ENCODE results near the gene IFT81.
"Not testable (repeated sequence)": the region's sequence is repeated elsewhere in the genome, so short reads cannot be mapped to it uniquely, and the experiment has no call there.

The IFT81 gene

GRCh38 chr12:110116623-110117022 lies 7.5 kb upstream of the IFT81 start:
- Histone ChIP-seq H3K36me3 (ENCODE audit: control insufficient read depth in 2 of 2, insufficient read depth in 1 of 2, low read length in 2 of 2) (no peaks in the 10 kb centered on the region), H3K9me3 (ENCODE audit: control insufficient read depth, insufficient read depth, low read depth, low read length) (no peaks in the 10 kb centered on the region), H3K4me3 (ENCODE audit: low read depth, low read length) (no peak overlapping the region), H3K27ac (ENCODE audit: extremely low read depth, low read depth, low read length) (no peak overlapping the region), H3K4me1 (ENCODE audit: control insufficient read depth, insufficient read depth, low read length) (no peaks in the 10 kb centered on the region)
- TF ChIP-seq ZNF324 (tag by site-specific recombination; IDR thresholded peaks at IDR 0.05) (no peak), ZNF121 (tag by site-specific recombination; IDR thresholded peaks at IDR 0.05) (peak; percentile 90)
- CTCF ChIA-PET = interaction anchor here (0.7 to 0.8 kb wide), 2 partner anchors 204 to 315 kb away, joined by 3 read pairs; no protein-coding TSS in a partner anchor
- POLR2A ChIA-PET = no interaction called here

- H3K9me3 ChIP-seq (ENCODE audit: control insufficient read depth, insufficient read depth, low read depth, low read length); H3K4me1 ChIP-seq (ENCODE audit: control insufficient read depth, insufficient read depth, low read length); H3K27ac ChIP-seq (ENCODE audit: extremely low read depth, low read depth, low read length); POLR2A ChIA-PET; H3K4me3 ChIP-seq (ENCODE audit: low read depth, low read length); H3K36me3 ChIP-seq (ENCODE audit: control insufficient read depth in 2 of 2, insufficient read depth in 1 of 2, low read length in 2 of 2): not testable (repeated sequence)
- CTCF ChIA-PET = interaction anchor here (0.7 to 0.8 kb wide), 2 partner anchors 203 to 314 kb away, joined by 3 read pairs; no protein-coding TSS in a partner anchor
- peak; percentile 84 for TF ChIP-seq ZNF362 (tag by site-specific recombination; IDR thresholded peaks at IDR 0.05)
Measured at GRCh38 chr12:110117210-110117609, 6.9 kb upstream of the IFT81 start.

DNA sequence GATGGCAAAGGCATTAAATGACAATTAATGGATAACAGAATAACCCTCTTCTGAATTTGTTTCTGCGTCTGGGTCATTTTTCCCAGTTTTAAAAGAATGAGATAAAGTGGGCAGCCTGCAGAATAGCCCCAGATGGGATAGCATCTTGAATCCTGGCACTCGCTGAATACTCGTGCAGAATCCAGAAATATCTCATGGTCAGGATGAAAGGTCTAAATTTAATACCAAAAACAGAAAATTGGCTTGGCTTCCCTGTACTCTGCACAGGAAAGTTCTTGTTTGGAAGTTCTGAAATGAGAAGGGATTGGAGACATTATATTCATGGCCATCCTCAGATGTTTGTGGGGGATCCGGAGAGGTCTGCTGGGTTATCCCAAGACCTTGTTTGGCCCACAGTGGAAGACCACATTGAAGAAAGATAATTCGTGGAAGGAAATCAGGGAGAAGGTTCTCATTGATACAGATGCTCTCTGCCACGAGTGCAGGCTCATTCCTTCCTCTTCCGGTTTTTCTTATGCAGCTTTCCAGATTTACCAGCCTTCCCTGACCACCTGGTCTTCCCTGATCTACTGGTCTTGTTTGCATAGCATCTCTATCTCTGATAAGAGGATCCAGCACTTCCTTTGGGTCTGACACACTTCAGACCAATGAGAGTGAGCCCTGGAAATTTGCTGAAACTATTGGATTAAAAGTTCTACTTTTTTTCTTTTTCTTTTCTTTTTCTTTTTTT lies 6.0 kb upstream of the IFT81 start:
- no peak overlapping the region for H3K27ac ChIP-seq (ENCODE audit: extremely low read depth, low read depth, low read length)
- H3K4me1 ChIP-seq (ENCODE audit: control insufficient read depth, insufficient read depth, low read length) = no peaks in the 10 kb centered on the region
- H3K4me3 ChIP-seq (ENCODE audit: low read depth, low read length) = no peak overlapping the region
- ChIA-PET CTCF (no interaction called here), POLR2A (no interaction called here)
- no peaks in the 10 kb centered on the region for H3K9me3 ChIP-seq (ENCODE audit: control insufficient read depth, insufficient read depth, low read depth, low read length)
- no peaks in the 10 kb centered on the region for H3K36me3 ChIP-seq (ENCODE audit: control insufficient read depth in 2 of 2, insufficient read depth in 1 of 2, low read length in 2 of 2)
- TF ChIP-seq, protein P1, sequence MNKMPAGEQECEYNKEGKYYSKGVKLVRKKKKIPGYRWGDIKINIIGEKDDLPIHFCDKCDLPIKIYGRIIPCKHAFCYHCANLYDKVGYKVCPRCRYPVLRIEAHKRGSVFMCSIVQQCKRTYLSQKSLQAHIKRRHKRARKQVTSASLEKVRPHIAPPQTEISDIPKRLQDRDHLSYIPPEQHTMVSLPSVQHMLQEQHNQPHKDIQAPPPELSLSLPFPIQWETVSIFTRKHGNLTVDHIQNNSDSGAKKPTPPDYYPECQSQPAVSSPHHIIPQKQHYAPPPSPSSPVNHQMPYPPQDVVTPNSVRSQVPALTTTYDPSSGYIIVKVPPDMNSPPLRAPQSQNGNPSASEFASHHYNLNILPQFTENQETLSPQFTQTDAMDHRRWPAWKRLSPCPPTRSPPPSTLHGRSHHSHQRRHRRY (tag by site-specific recombination; IDR thresholded peaks at IDR 0.05) = no peak
- no peak for TF ChIP-seq PBX3 (CRISPR knock-in tag; IDR thresholded peaks at IDR 0.05)
- no peak for TF ChIP-seq ZNF791 (tag by site-specific recombination; IDR thresholded peaks at IDR 0.05)
- no peak for TF ChIP-seq ZNF561 (tag by site-specific recombination; IDR thresholded peaks at IDR 0.05; ENCODE audit: borderline replicate concordance)
- no peak for TF ChIP-seq SCRT2 (tag by site-specific recombination; IDR thresholded peaks at IDR 0.05)
- no peak for TF ChIP-seq ZNF76 (tag by site-specific recombination; IDR thresholded peaks at IDR 0.05; ENCODE audit: borderline replicate concordance, low read depth)
- TF ChIP-seq ZFP41 (tag by site-specific recombination; IDR thresholded peaks at IDR 0.05; ENCODE audit: borderline replicate concordance) = no peak
- TF ChIP-seq ZNF558 (tag by site-specific recombination; IDR thresholded peaks at IDR 0.05) = no peak
- TF ChIP-seq ZNF114 (tag by site-specific recombination; IDR thresholded peaks at IDR 0.05) = no peak
- TF ChIP-seq ZNF571 (tag by site-specific recombination; IDR thresholded peaks at IDR 0.05) = no peak

DNA sequence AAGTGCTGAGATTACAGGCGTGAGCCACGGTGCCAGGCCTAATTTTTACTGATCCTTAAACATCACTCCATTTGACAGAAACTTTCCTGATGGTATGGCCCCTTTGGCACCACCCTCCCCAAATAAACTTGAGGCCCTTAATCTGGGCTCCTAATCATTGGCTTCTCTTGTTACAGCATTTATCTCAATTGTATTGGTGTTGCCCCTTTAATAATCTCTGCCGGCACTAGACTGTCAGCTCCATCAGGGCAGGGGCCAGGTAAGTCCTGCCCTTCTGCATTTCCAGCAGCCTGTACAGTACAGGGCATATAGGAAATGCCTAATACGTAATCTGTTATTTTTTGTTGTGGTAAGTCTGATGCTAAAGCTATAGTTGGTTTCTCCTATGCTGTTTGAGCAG lies 1.2 kb upstream of the IFT81 start:
- Histone ChIP-seq H3K9me3 (ENCODE audit: control insufficient read depth, insufficient read depth, low read depth, low read length) (no peaks in the 10 kb centered on the region), H3K4me1 (ENCODE audit: control insufficient read depth, insufficient read depth, low read length) (no peaks in the 10 kb centered on the region), H3K36me3 (ENCODE audit: control insufficient read depth in 2 of 2, insufficient read depth in 1 of 2, low read length in 2 of 2) (peaks cover 2 to 6% of the 10 kb centered on the region in 2 experiments; a peak in 2 of 3 replicates), H3K27ac (ENCODE audit: extremely low read depth, low read depth, low read length) (no peak overlapping the region), H3K4me3 (ENCODE audit: low read depth, low read length) (no peak overlapping the region)
- ChIA-PET CTCF (interaction anchor here (0.6 to 0.7 kb wide), 2 partner anchors 15 to 390 kb away, joined by 3 read pairs; no protein-coding TSS in a partner anchor), POLR2A (no interaction called here)
- peak; percentile 51; the same call in 1 of the 2 replicates for TF ChIP-seq ZFP69B (tag by site-specific recombination; IDR thresholded peaks at IDR 0.05)
- TF ChIP-seq, protein P2, sequence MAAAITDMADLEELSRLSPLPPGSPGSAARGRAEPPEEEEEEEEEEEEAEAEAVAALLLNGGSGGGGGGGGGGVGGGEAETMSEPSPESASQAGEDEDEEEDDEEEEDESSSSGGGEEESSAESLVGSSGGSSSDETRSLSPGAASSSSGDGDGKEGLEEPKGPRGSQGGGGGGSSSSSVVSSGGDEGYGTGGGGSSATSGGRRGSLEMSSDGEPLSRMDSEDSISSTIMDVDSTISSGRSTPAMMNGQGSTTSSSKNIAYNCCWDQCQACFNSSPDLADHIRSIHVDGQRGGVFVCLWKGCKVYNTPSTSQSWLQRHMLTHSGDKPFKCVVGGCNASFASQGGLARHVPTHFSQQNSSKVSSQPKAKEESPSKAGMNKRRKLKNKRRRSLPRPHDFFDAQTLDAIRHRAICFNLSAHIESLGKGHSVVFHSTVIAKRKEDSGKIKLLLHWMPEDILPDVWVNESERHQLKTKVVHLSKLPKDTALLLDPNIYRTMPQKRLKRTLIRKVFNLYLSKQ (tag by site-specific recombination; IDR thresholded peaks at IDR 0.05; ENCODE audit: borderline replicate concordance) = no peak
- TF ChIP-seq, protein P3, sequence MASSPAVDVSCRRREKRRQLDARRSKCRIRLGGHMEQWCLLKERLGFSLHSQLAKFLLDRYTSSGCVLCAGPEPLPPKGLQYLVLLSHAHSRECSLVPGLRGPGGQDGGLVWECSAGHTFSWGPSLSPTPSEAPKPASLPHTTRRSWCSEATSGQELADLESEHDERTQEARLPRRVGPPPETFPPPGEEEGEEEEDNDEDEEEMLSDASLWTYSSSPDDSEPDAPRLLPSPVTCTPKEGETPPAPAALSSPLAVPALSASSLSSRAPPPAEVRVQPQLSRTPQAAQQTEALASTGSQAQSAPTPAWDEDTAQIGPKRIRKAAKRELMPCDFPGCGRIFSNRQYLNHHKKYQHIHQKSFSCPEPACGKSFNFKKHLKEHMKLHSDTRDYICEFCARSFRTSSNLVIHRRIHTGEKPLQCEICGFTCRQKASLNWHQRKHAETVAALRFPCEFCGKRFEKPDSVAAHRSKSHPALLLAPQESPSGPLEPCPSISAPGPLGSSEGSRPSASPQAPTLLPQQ (tag by site-specific recombination; IDR thresholded peaks at IDR 0.05) = peak; percentile 87
- TF ChIP-seq ZNF423 (tag by site-specific recombination; IDR thresholded peaks at IDR 0.05) = no peak
- no peak for TF ChIP-seq ZBTB48 (tag by site-specific recombination; IDR thresholded peaks at IDR 0.05)
- no peak for TF ChIP-seq ZNF133 (tag by site-specific recombination; IDR thresholded peaks at IDR 0.05)
